HCT116 (cell line): ENCODE data around the gene SMARCA2. TPM values are rescaled to one million over a fixed set of nuclear protein-coding genes. Genes with fewer than 3 reads are reported as not detected.

ENCODE experiments used
- ATAC-seq: fragments of 200-7000 bp; cut with Tn5 transposase; 2 replicates; pipeline ENCODE4 v1.9.1; 2020; ENCODE audit warnings: mild to moderate bottlenecking, moderate library complexity
- BruUV-seq: library from RNA; stranded (reverse); fragments of 400-500 nt; replicated peaks from 2 replicates; lab custom pipeline; 2021; lab: Mats Ljungman, UMichigan
- CTCF ChIA-PET: fragments of 300-600 bp; sonication (Branson Sonifier 250); formaldehyde crosslinking; loops from one replicate; lab custom pipeline; 2021; ENCODE audit warnings: antibody characterized with exemption; lab: Charles Lee
- POLR2A ChIA-PET: fragments of 300-600, 350-600 bp; sonication (Branson Sonifier 250); formaldehyde crosslinking; loops from one replicate; lab custom pipeline; 2021; ENCODE audit warnings: antibody characterized with exemption; lab: Charles Lee
- RAD21 ChIA-PET, 2 experiments: fragments of 300-600 bp; sonication (Branson Sonifier 250); formaldehyde crosslinking; loops; one replicate each; lab custom pipeline; 2023; ENCODE audit warnings: low total read pairs in 2 of 2; ENCODE audit not compliant: uncharacterized antibody in 2 of 2, unreplicated experiment in 2 of 2, low non-redundant PET in 1 of 2; lab: Charles Lee
- DNase-seq: peaks from one replicate; pipeline ENCODE4 v3.0.0-alpha.2; 2010; ENCODE audit warnings: low read depth, low spot score
- H2AFZ ChIP-seq: fragments of 200-600 bp; shearing (Covaris generic), sonication (generic); 2 replicates; pipeline ENCODE4 v1.6.1; 2017; ENCODE audit warnings: low read depth, mixed run types, mixed read lengths, antibody characterized with exemption, low read length; ENCODE audit not compliant: poor library complexity, severe bottlenecking
- H3K27ac ChIP-seq: 2 replicates; pipeline ENCODE4 v1.5.1; 2012; ENCODE audit warnings: low read depth, low read length
- H3K27me3 ChIP-seq: fragments of 200-600 bp; sonication (generic); 2 replicates; pipeline ENCODE4 v1.6.1; 2016; ENCODE audit warnings: mixed run types, low read length, mixed read lengths; ENCODE audit not compliant: insufficient read depth
- H3K36me3 ChIP-seq, 2 experiments: fragments of 200-500 bp in 1 of 2; fragments of 200-600 bp in 1 of 2; sonication (Bioruptor generic) in 1 of 2; sonication (generic) in 1 of 2; 2 replicates each; pipeline versions ENCODE4 v1.5.1 to v1.6.1; 2014 to 2016; ENCODE audit warnings: low read length in 2 of 2, inconsistent platforms in 1 of 2, mixed read lengths in 1 of 2, mixed run types in 1 of 2; ENCODE audit not compliant: insufficient read depth in 2 of 2, control insufficient read depth in 1 of 2
- H3K4me1 ChIP-seq, 2 experiments: fragments of 200-600 bp in 1 of 2; sonication (generic) in 1 of 2; 2 replicates each; pipeline versions ENCODE4 v1.5.1 to v1.6.1; 2012 to 2017; ENCODE audit warnings: low read length in 2 of 2, inconsistent platforms in 1 of 2, mild to moderate bottlenecking in 1 of 2, mixed read lengths in 1 of 2, mixed run types in 1 of 2, moderate library complexity in 1 of 2; ENCODE audit not compliant: insufficient read depth in 2 of 2, control insufficient read depth in 1 of 2
- H3K4me2 ChIP-seq: fragments of 200-600 bp; sonication (generic); 2 replicates; pipeline ENCODE4 v1.6.1; 2017; ENCODE audit warnings: mixed run types, low read length, mixed read lengths
- H3K4me3 ChIP-seq, 2 experiments: fragments of 200-600 bp in 1 of 2; sonication (generic) in 1 of 2; replicated peaks in 1 of 2; 2 replicates each; pipeline ENCODE4 v1.5.1; 2011 to 2016; ENCODE audit warnings: low read length in 2 of 2, control low read depth in 1 of 2, low read depth in 1 of 2, mild to moderate bottlenecking in 1 of 2, mixed read lengths in 1 of 2, mixed run types in 1 of 2
- H3K79me2 ChIP-seq: fragments of 200-600 bp; sonication (generic); 2 replicates; pipeline ENCODE4 v1.6.1; 2017; ENCODE audit warnings: mild to moderate bottlenecking, mixed run types, low read length, moderate library complexity, mixed read lengths; ENCODE audit not compliant: insufficient read depth
- H3K9ac ChIP-seq: fragments of 200-600 bp; sonication (generic); 2 replicates; pipeline ENCODE4 v1.6.1; 2016; ENCODE audit warnings: low read length, mixed read lengths
- H3K9me2 ChIP-seq: fragments of 200-600 bp; sonication (generic), shearing (Covaris generic); 2 replicates; pipeline ENCODE4 v1.6.1; 2017; ENCODE audit warnings: mixed run types, mild to moderate bottlenecking, moderate library complexity; ENCODE audit not compliant: insufficient read depth
- H3K9me3 ChIP-seq, 2 experiments: fragments of 200-500 bp in 1 of 2; fragments of 200-600 bp in 1 of 2; sonication (Bioruptor generic) in 1 of 2; sonication (generic) in 1 of 2; 2 replicates each; pipeline ENCODE4 v1.6.1; 2014 to 2017; ENCODE audit warnings: low read length in 2 of 2, mixed read lengths in 2 of 2, inconsistent platforms in 1 of 2, low read depth in 1 of 2, mild to moderate bottlenecking in 1 of 2, mixed run types in 1 of 2, moderate library complexity in 1 of 2; ENCODE audit not compliant: control insufficient read depth in 1 of 2, insufficient read depth in 1 of 2
- H4K20me1 ChIP-seq: fragments of 200-600 bp; sonication (generic), shearing (Covaris generic); 2 replicates; pipeline ENCODE4 v1.6.1; 2017; ENCODE audit warnings: mixed run types, mild to moderate bottlenecking, moderate library complexity; ENCODE audit not compliant: insufficient read depth
- CEBPB ChIP-seq: IDR thresholded peaks from 2 replicates; pipeline ENCODE4 v1.6.1; 2012; ENCODE audit warnings: low read depth
- FOSL1 ChIP-seq: IDR thresholded peaks from 2 replicates; pipeline ENCODE4 v1.6.1; 2012; ENCODE audit warnings: low read depth
- YY1 ChIP-seq: IDR thresholded peaks from 2 replicates; pipeline ENCODE4 v1.6.1; 2011; ENCODE audit warnings: low read length, low read depth, moderate library complexity, mild to moderate bottlenecking; ENCODE audit not compliant: insufficient replicate concordance; ENCODE audit errors: extremely low read depth
- ZNF274 ChIP-seq: fragments of 200-500 bp; sonication (Bioruptor generic); IDR thresholded peaks from 2 replicates; pipeline ENCODE4 v1.6.1; 2014; ENCODE audit warnings: mild to moderate bottlenecking, low read depth, low read length, inconsistent platforms
- intact Hi-C: fragments of 100-400 bp; cut with micrococcal nuclease; formaldehyde crosslinking; loops from 2 replicates; pipeline ENCODE4 v1.10.0; 2022
- total RNA-seq: library from RNA; stranded (reverse); gene quantifications from one replicate; pipeline ENCODE4 v1.2.1, GENCODE V29; 2021; ENCODE audit not compliant: unreplicated experiment

SMARCA2 gene
- total RNA-seq, 1 experiment from 2014 or later, result 14.7 TPM

GRCh38 chr9:1989500-1989899 lies 25.6 kb upstream of the SMARCA2 start:
- Histone ChIP-seq H3K4me3 (no peak overlapping the region), H3K9ac (no peak overlapping the region), H3K27ac (no peak overlapping the region), H3K9me2 (no peaks in the 10 kb centered on the region), H3K9me3 (no peaks in the 10 kb centered on the region), H4K20me1 (no peaks in the 10 kb centered on the region), H3K27me3 (peaks cover 27% of the 10 kb centered on the region), H3K4me1 (no peaks in the 10 kb centered on the region), H3K36me3 (no peaks in the 10 kb centered on the region), H3K4me2 (no peak overlapping the region), H2AFZ (no peak overlapping the region), H3K79me2 (no peaks in the 10 kb centered on the region)
- CTCF ChIA-PET, result no interaction called here
- intact Hi-C loops, result no loop called here
- no peak for TF ChIP-seq CEBPB
- ATAC-seq, result no peak
- POLR2A ChIA-PET, result no interaction called here
- RAD21 ChIA-PET, result no interaction called here
- no TSS peak for BruUV-seq
- no peak for DNase-seq

- CTCF ChIA-PET, result no interaction called here
- Histone ChIP-seq H4K20me1 (no peaks in the 10 kb centered on the region), H3K9ac (no peak overlapping the region), H3K4me1 (no peaks in the 10 kb centered on the region), H2AFZ (no peak overlapping the region), H3K4me3 (no peak overlapping the region), H3K36me3 (no peaks in the 10 kb centered on the region), H3K9me3 (no peaks in the 10 kb centered on the region), H3K79me2 (no peaks in the 10 kb centered on the region), H3K27me3 (peaks cover 48% of the 10 kb centered on the region), H3K9me2 (no peaks in the 10 kb centered on the region), H3K4me2 (no peak overlapping the region), H3K27ac (no peak overlapping the region)
- TF ChIP-seq ZNF274, result no peak
- TF ChIP-seq YY1, result no peak
- no peak for TF ChIP-seq FOSL1
- RAD21 ChIA-PET, result no interaction called here
- POLR2A ChIA-PET, result no interaction called here
- no peak for DNase-seq
- ATAC-seq, result no peak
- BruUV-seq, result no TSS peak
- intact Hi-C loops, result no loop called here
Measured at GRCh38 chr9:1994180-1994579, 21.0 kb upstream of the SMARCA2 start.
